Fibroblast of mammary gland (primary cell): Measurements from ENCODE around the gene PKN2.

Experiments used
- DNase-seq: peaks from one replicate; pipeline ENCODE4 v3.0.0-alpha.2; 2010; ENCODE audit warnings: low read depth
- H3K4me3 ChIP-seq: 2 replicates; pipeline ENCODE4 v1.5.1; 2011; ENCODE audit warnings: low read depth, mild to moderate bottlenecking, low read length, moderate library complexity; ENCODE audit not compliant: control insufficient read depth
- TF ChIP-seq, protein P1 (sequence below): conservative IDR thresholded peaks from 2 replicates; pipeline ENCODE4 v1.5.1; 2011; ENCODE audit warnings: low read depth, low read length, inconsistent platforms; ENCODE audit not compliant: control insufficient read depth, insufficient read depth

PKN2 gene

DNA sequence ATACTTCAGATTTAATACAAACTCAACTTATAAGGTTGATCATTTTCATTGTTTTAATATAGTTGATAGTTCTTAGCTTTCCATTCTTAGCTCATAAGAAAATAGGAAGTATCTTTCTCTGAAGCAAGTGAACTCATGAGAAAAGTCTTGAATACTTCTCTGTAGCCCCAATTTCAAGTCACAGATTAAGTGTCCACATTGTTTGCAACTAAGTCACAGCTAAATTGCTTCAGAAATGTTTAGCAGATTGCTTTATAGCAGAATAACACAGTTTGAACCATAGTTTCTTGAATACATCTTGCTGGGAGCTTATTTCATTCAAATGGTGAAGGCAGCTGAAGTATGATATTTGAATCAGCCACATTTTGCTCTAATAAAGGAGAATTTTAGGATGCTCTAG is 10.6 kb upstream of the PKN2 start:
- DNase-seq, result no peak
- TF ChIP-seq, protein P1, sequence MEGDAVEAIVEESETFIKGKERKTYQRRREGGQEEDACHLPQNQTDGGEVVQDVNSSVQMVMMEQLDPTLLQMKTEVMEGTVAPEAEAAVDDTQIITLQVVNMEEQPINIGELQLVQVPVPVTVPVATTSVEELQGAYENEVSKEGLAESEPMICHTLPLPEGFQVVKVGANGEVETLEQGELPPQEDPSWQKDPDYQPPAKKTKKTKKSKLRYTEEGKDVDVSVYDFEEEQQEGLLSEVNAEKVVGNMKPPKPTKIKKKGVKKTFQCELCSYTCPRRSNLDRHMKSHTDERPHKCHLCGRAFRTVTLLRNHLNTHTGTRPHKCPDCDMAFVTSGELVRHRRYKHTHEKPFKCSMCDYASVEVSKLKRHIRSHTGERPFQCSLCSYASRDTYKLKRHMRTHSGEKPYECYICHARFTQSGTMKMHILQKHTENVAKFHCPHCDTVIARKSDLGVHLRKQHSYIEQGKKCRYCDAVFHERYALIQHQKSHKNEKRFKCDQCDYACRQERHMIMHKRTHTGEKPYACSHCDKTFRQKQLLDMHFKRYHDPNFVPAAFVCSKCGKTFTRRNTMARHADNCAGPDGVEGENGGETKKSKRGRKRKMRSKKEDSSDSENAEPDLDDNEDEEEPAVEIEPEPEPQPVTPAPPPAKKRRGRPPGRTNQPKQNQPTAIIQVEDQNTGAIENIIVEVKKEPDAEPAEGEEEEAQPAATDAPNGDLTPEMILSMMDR, result no peak
- no peak overlapping the region for H3K4me3 ChIP-seq

DNA sequence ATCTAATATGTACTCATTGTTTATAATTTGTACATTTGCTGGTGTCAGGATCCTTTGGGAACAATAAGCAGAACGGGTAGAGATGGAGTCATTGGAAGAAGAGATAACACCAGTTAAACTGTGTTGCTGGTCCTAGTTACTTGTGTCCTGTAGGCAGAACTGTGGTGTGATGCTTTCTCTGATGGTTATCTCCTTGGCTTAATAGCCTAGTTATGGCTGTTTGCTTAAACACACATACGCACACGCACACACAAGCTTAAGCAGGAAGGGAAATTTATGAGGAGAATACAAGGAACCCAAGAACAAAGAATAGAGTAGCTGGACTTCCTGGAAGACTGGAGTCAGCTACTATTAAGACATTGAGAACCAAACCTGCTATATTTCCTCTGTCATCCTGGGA is 5.7 kb upstream of the PKN2 start:
- TF ChIP-seq, protein P1, result no peak
- DNase-seq, result no peak
- H3K4me3 ChIP-seq, result no peak overlapping the region

DNA sequence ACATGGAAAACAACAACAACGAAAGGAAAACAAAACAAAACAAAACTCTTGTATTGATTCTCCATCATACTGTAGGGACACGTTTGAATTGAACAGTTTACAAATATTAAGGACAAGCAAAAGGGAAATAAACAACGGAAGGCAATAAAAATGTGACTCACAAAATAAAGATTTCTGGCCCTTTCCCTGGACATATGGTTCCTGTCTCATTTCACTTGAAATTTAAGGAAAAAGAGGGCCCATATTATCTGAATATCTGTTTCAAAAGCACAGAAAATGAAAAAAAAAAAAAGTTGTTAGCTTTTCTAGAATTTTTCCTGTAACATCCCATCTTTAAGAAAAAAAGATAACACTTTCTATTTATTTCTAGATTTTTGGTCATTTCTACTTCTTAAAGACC is 3.6 kb upstream of the PKN2 start:
- no peak overlapping the region for H3K4me3 ChIP-seq
- TF ChIP-seq, protein P1, result no peak
- DNase-seq, result peak; percentile 13

DNA sequence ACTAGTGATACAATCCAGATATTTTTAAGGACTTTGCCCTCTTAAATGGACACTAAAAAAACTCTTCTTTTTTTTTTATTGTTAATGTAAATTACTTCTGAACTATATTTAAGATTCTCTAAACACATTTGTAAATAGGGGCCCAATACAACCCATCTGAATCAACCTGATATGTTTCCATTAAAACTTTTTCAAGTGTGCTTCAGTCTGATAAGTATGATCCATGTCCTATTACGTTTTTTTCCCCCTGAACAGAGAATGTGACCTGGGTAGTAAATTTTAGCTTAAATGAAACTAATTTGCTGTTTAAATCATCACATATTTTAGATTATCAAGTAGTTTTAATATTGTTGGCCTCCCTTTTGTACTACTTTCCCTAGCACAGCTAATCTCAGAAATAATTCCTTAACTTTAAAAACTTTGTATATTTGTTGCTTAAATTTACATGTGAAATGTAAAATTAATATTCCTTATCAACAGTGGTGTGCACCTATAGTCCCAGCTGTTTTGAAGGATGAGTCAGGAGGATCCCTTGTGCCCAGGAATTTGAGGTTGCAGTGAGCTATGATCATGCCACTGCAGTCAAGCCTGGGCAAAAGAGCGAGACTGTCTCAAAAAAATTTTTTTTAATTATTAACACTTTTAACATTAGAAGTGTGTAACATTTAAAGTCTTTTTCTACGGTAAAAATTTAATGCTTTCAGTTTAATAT is 3.0 kb upstream of the PKN2 start:
- DNase-seq, result no peak
- no peak overlapping the region for H3K4me3 ChIP-seq

DNA sequence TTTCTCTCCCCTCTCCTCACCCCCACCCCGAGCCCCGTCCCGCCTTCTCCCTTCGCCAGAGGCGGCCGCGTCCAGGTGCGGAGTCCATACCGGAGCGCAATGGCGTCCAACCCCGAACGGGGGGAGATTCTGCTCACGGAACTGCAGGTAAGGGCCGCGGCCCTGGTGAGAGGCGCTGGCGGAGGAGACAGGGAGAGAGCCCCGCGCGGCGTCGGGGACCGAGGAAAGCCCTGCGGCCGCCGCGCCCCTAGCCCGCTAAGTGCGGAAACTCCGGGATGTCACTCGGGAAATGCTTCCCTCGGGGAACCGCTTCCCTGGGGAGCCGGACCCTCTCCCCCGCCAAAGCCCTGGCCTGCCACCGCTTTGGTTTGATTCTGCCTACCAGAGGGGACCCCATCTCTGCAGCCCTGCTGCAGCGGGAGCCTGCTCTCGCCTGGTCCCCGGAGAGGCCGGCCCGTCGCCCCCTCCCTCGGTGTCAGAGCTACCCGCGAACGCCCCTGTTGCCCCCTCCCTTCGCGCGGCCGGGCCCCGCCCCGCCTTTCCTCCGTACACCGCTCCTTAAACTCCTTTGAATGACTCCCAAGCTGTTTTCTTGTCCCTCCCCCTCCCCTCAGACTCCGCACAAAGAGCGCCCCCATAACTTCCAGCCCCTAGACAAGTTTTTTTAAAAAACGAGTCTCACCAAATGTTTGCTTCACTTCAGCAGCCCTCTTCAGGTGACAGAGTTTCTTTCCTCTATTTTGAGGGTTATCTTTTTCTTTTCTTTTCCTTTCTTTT is 597 bp downstream of the PKN2 start:
- TF ChIP-seq, protein P1, result no peak
- DNase-seq, result peak; percentile 47

More for the DNA sequence above, 3.0 kb upstream of the PKN2 start:
- TF ChIP-seq, protein P1, result no peak

DNA sequence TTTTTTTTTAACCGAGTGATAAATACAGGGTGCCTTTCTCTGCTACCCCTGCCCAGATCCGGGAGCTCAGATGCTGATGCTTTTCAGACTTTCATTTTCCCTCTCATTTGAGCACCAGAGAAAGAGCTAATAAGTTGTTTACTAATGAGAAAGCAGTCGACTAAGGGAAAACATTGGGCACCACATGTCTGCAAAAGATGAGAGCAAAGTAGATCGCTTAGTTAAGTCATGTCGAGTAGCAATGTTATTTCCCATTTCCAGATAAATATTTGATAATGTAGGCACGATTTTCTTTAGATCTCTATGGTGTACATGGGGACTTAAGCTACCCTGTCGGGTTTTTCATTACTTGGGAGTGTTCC is 1.2 kb downstream of the PKN2 start:
- TF ChIP-seq, protein P1, result no peak
- DNase-seq, result peak; percentile 15
- H3K4me3 ChIP-seq, result peak overlapping the region; percentile 88

More for the DNA sequence above, 597 bp downstream of the PKN2 start:
- H3K4me3 ChIP-seq, result peak overlapping the region; percentile 88
